Measurements from ENCODE around the gene CBLIF. TPM values are rescaled to one million over a fixed set of nuclear protein-coding genes. Genes with fewer than 3 reads are reported as not detected.
"Not testable (repeated sequence)": the region's sequence is repeated elsewhere in the genome, so short reads cannot be mapped to it uniquely, and the experiment has no call there.

The CBLIF gene
- total RNA-seq, 8 experiments from 2014 or later: not detected

GRCh38 chr11:59833602-59834001 lies 11.7 kb downstream of the CBLIF start:
- WGBS, 10 experiments: 37 to 92% (median 92%) methylated on average over 2 of the region's 2 CpGs; no CpG with 5 or more reads in 7 of the 10 experiments
- in situ Hi-C loops (cut with MboI; ENCODE audit: low pct_unique_long_range_greater_than_20kb in 2 of 9, low sequenced_read_pairs in 9 of 9, unreplicated experiment in 9 of 9): no loop called here
- no peak for ATAC-seq (replicated peaks in 6 of 8)
- Histone ChIP-seq H3K4me1 (replicated peaks in 1 of 2) (no peaks in the 10 kb centered on the region), H3K4me3 (no peak overlapping the region), H3K27ac (no peak overlapping the region)

- no peak overlapping the region for H3K27ac ChIP-seq
- no peaks in the 10 kb centered on the region for H3K4me1 ChIP-seq (replicated peaks in 1 of 2)
- H3K4me3 ChIP-seq: no peak overlapping the region
- in situ Hi-C loops (cut with MboI; ENCODE audit: low pct_unique_long_range_greater_than_20kb in 2 of 9, low sequenced_read_pairs in 9 of 9, unreplicated experiment in 9 of 9): loop anchor here in 1 of 9 experiments (10.0 kb wide), 1 partner anchor 305 kb away; no protein-coding TSS in a partner anchor
- 0 to 93% (median 74%) methylated on average over 2 to 3 of the region's 3 CpGs; no CpG with 5 or more reads in 1 of the 10 experiments for WGBS, 10 experiments
- no peak for ATAC-seq (replicated peaks in 6 of 8)
Observed at GRCh38 chr11:59829358-59829757, 15.9 kb downstream of the CBLIF start.

- Histone ChIP-seq H3K27ac (no peak overlapping the region), H3K4me3 (no peak overlapping the region), H3K4me1 (replicated peaks in 1 of 2) (no peaks in the 10 kb centered on the region)
- 0 to 53% (median 14%) methylated on average over 2 to 9 of the region's 9 CpGs; no CpG with 5 or more reads in 1 of the 10 experiments for WGBS, 10 experiments
- in situ Hi-C loops (cut with MboI; ENCODE audit: low pct_unique_long_range_greater_than_20kb in 2 of 9, low sequenced_read_pairs in 9 of 9, unreplicated experiment in 9 of 9): loop anchor here in 4 of 9 experiments (5.0 to 25.0 kb wide), 5 partner anchors 89 to 314 kb away; no protein-coding TSS in a partner anchor
- peak in 7 of 8 experiments; percentile 40 to 95 (median 78) for ATAC-seq (replicated peaks in 6 of 8)
Observed at GRCh38 chr11:59822989-59823566, 22.2 kb downstream of the CBLIF start.

GRCh38 chr11:59818572-59818971 lies 26.7 kb downstream of the CBLIF start:
- ATAC-seq (replicated peaks in 6 of 8): no peak
- 31 to 87% (median 76%) methylated on average over 1 to 4 of the region's 4 CpGs; no CpG with 5 or more reads in 1 of the 10 experiments for WGBS, 10 experiments
- in situ Hi-C loops (cut with MboI; ENCODE audit: low pct_unique_long_range_greater_than_20kb in 2 of 9, low sequenced_read_pairs in 9 of 9, unreplicated experiment in 9 of 9): loop anchor here in 3 of 9 experiments (25.0 kb wide), 3 partner anchors 94 to 319 kb away; no protein-coding TSS in a partner anchor
- H3K4me3 ChIP-seq: no peak overlapping the region
- no peaks in the 10 kb centered on the region for H3K4me1 ChIP-seq (replicated peaks in 1 of 2)
- H3K27ac ChIP-seq: no peak overlapping the region

- WGBS, 10 experiments: 0 to 100% (median 76%) methylated on average over 1 of the region's 1 CpG; no CpG with 5 or more reads in 2 of the 10 experiments
- H3K27ac ChIP-seq; ATAC-seq (replicated peaks in 6 of 8); H3K4me3 ChIP-seq; H3K4me1 ChIP-seq (replicated peaks in 1 of 2): not testable (repeated sequence)
- in situ Hi-C loops (cut with MboI; ENCODE audit: low pct_unique_long_range_greater_than_20kb in 2 of 9, low sequenced_read_pairs in 9 of 9, unreplicated experiment in 9 of 9): loop anchor here in 3 of 9 experiments (25.0 kb wide), 3 partner anchors 96 to 321 kb away; no protein-coding TSS in a partner anchor
Observed at GRCh38 chr11:59816434-59816833, 28.9 kb downstream of the CBLIF start.

GRCh38 chr11:59815754-59816153 lies 29.5 kb downstream of the CBLIF start:
- WGBS, 10 experiments: 0 to 86% (median 60%) methylated on average over 1 of the region's 1 CpG; no CpG with 5 or more reads in 2 of the 10 experiments
- no peak overlapping the region for H3K4me3 ChIP-seq
- no peak overlapping the region for H3K27ac ChIP-seq
- H3K4me1 ChIP-seq (replicated peaks in 1 of 2): peaks cover 0 to 5% of the 10 kb centered on the region in 2 donors
- in situ Hi-C loops (cut with MboI; ENCODE audit: low pct_unique_long_range_greater_than_20kb in 2 of 9, low sequenced_read_pairs in 9 of 9, unreplicated experiment in 9 of 9): loop anchor here in 3 of 9 experiments (25.0 kb wide), 3 partner anchors 97 to 322 kb away; no protein-coding TSS in a partner anchor
- no peak for ATAC-seq (replicated peaks in 6 of 8)

GRCh38 chr11:59814021-59814420 lies 31.3 kb downstream of the CBLIF start:
- no peak overlapping the region for H3K27ac ChIP-seq
- ATAC-seq (replicated peaks in 6 of 8): no peak
- H3K4me3 ChIP-seq: no peak overlapping the region
- in situ Hi-C loops (cut with MboI; ENCODE audit: low pct_unique_long_range_greater_than_20kb in 2 of 9, low sequenced_read_pairs in 9 of 9, unreplicated experiment in 9 of 9): loop anchor here in 3 of 9 experiments (25.0 kb wide), 3 partner anchors 98 to 323 kb away; no protein-coding TSS in a partner anchor
- 20 to 88% (median 38%) methylated on average over 1 of the region's 1 CpG; no CpG with 5 or more reads in 3 of the 10 experiments for WGBS, 10 experiments
- H3K4me1 ChIP-seq (replicated peaks in 1 of 2): peaks cover 5 to 10% of the 10 kb centered on the region in 2 donors

GRCh38 chr11:59813364-59813763 lies 31.9 kb downstream of the CBLIF start:
- H3K27ac ChIP-seq: no peak overlapping the region
- no peak for ATAC-seq (replicated peaks in 6 of 8)
- in situ Hi-C loops (cut with MboI; ENCODE audit: low pct_unique_long_range_greater_than_20kb in 2 of 9, low sequenced_read_pairs in 9 of 9, unreplicated experiment in 9 of 9): loop anchor here in 3 of 9 experiments (25.0 kb wide), 3 partner anchors 99 to 324 kb away; no protein-coding TSS in a partner anchor
- WGBS, 10 experiments: 78 to 100% (median 100%) methylated on average over 1 of the region's 1 CpG; no CpG with 5 or more reads in 6 of the 10 experiments
- peaks cover 5 to 10% of the 10 kb centered on the region in 2 donors for H3K4me1 ChIP-seq (replicated peaks in 1 of 2)
- H3K4me3 ChIP-seq: no peak overlapping the region

- no peak for ATAC-seq (replicated peaks in 6 of 8)
- in situ Hi-C loops (cut with MboI; ENCODE audit: low pct_unique_long_range_greater_than_20kb in 2 of 9, low sequenced_read_pairs in 9 of 9, unreplicated experiment in 9 of 9): loop anchor here in 3 of 9 experiments (25.0 kb wide), 3 partner anchors 100 to 325 kb away; no protein-coding TSS in a partner anchor
- WGBS, 10 experiments: 56 to 100% (median 78%) methylated on average over 1 to 2 of the region's 2 CpGs; no CpG with 5 or more reads in 1 of the 10 experiments
Observed at GRCh38 chr11:59812220-59812619, 33.1 kb downstream of the CBLIF start.

GRCh38 chr11:59810911-59811259 lies 34.4 kb downstream of the CBLIF start:
- 8 to 56% (median 22%) methylated on average over 2 to 8 of the region's 8 CpGs; no CpG with 5 or more reads in 1 of the 10 experiments for WGBS, 10 experiments
- no peak for ATAC-seq (replicated peaks in 6 of 8)

More at GRCh38 chr11:59812220-59812619, 33.1 kb downstream of the CBLIF start:
- H3K4me1 ChIP-seq (replicated peaks in 1 of 2): peaks cover 5 to 10% of the 10 kb centered on the region in 2 donors
- H3K27ac ChIP-seq: no peak overlapping the region
- H3K4me3 ChIP-seq: no peak overlapping the region

GRCh38 chr11:59810189-59810910 lies 34.9 kb downstream of the CBLIF start, which contains the start of gene MRPL16:
MRPL16 (minus strand) TSS chr11:59810778; CDS start chr11:59810658, 120 bp downstream.
- in situ Hi-C loops (cut with MboI; ENCODE audit: low pct_unique_long_range_greater_than_20kb in 2 of 9, low sequenced_read_pairs in 9 of 9, unreplicated experiment in 9 of 9): loop anchor here in 3 of 9 experiments (25.0 kb wide), 3 partner anchors 102 to 327 kb away; no protein-coding TSS in a partner anchor
- H3K4me1 ChIP-seq (replicated peaks in 1 of 2): peaks cover 5 to 10% of the 10 kb centered on the region in 2 donors

More at GRCh38 chr11:59810911-59811259, 34.4 kb downstream of the CBLIF start:
- peak overlapping the region; percentile 40 to 47 for H3K27ac ChIP-seq
- peak overlapping the region; percentile 63 to 99 (median 76) for H3K4me3 ChIP-seq
- in situ Hi-C loops (cut with MboI; ENCODE audit: low pct_unique_long_range_greater_than_20kb in 2 of 9, low sequenced_read_pairs in 9 of 9, unreplicated experiment in 9 of 9): loop anchor here in 3 of 9 experiments (25.0 kb wide), 3 partner anchors 101 to 326 kb away; no protein-coding TSS in a partner anchor
- H3K4me1 ChIP-seq (replicated peaks in 1 of 2): peaks cover 5 to 10% of the 10 kb centered on the region in 2 donors

GRCh38 chr11:59807047-59807610 lies 38.2 kb downstream of the CBLIF start:
- Histone ChIP-seq H3K4me3 (no peak overlapping the region), H3K4me1 (replicated peaks in 1 of 2) (peaks cover 5 to 10% of the 10 kb centered on the region in 2 donors), H3K27ac (no peak overlapping the region)
- ATAC-seq (replicated peaks in 6 of 8): no peak
- in situ Hi-C loops (cut with MboI; ENCODE audit: low pct_unique_long_range_greater_than_20kb in 2 of 9, low sequenced_read_pairs in 9 of 9, unreplicated experiment in 9 of 9): loop anchor here in 4 of 9 experiments (10.0 to 25.0 kb wide), 4 partner anchors 52 to 330 kb away; partner anchors contain the start of gene STX3 (in 1 of the 4)
- WGBS, 10 experiments: 40 to 100% (median 88%) methylated on average over 1 of the region's 1 CpG; no CpG with 5 or more reads in 2 of the 10 experiments

More at GRCh38 chr11:59810189-59810910, 34.9 kb downstream of the CBLIF start, which contains the start of gene MRPL16:
- H3K27ac ChIP-seq: peak within 1 kb of the TSS; percentile 47 to 62
- ATAC-seq (replicated peaks in 6 of 8): peak; percentile 97 to 99 (median 99)
- peak within 1 kb of the TSS; percentile 63 to 99 (median 76) for H3K4me3 ChIP-seq
- WGBS, 10 experiments: 0% methylated on average over 4 to 29 of the region's 54 CpGs; no CpG with 5 or more reads in 3 of the 10 experiments
